GM23338 (cell line): ENCODE measurements around the gene ATXN2.

ENCODE experiments used
- CREB1 ChIP-seq: fragments of 250-450 bp; sonication (Bioruptor Pico); IDR thresholded peaks from 2 replicates; pipeline ENCODE4 v1.5.0; 2020; ENCODE audit warnings: low read depth, mild to moderate bottlenecking, moderate library complexity
- EZH2 ChIP-seq: fragments of 200-600 bp; sonication (generic); IDR thresholded peaks from one replicate; pipeline ENCODE4 v1.8.0; 2017; ENCODE audit warnings: antibody characterized with exemption, mild to moderate bottlenecking, low read depth; ENCODE audit not compliant: unreplicated experiment
- EZH2phosphoT487 ChIP-seq: fragments of 200-600 bp; sonication (generic); IDR thresholded peaks from one replicate; pipeline ENCODE4 v1.8.1; 2018; ENCODE audit warnings: antibody characterized with exemption; ENCODE audit not compliant: unreplicated experiment
- JUNB ChIP-seq: IDR thresholded peaks from one replicate; pipeline ENCODE4 v1.6.1; 2016; ENCODE audit warnings: antibody characterized with exemption; ENCODE audit not compliant: unreplicated experiment
- NANOG ChIP-seq: IDR thresholded peaks from 2 replicates; pipeline ENCODE4 v1.6.1; 2016; ENCODE audit warnings: antibody characterized with exemption, borderline replicate concordance
- POLR2AphosphoS5 ChIP-seq: IDR thresholded peaks from 2 replicates; pipeline ENCODE4 v1.6.1; 2016; ENCODE audit warnings: antibody characterized with exemption, low read depth
- ZNF114 ChIP-seq: fragments of 250-450 bp; sonication (Bioruptor Pico); IDR thresholded peaks from 2 replicates; pipeline ENCODE4 v1.5.0; 2020; ENCODE audit warnings: mild to moderate bottlenecking, moderate library complexity
- ZNF331 ChIP-seq: fragments of 250-450 bp; sonication (Bioruptor Pico); IDR thresholded peaks from 2 replicates; pipeline ENCODE4 v1.5.0; 2020; ENCODE audit warnings: low read depth, mild to moderate bottlenecking, moderate library complexity
- TF ChIP-seq, protein P1 (sequence below), 2 experiments: fragments of 200-600 bp in 1 of 2; sonication (generic) in 1 of 2; conservative IDR thresholded peaks; 2 replicates each; pipeline versions ENCODE4 v1.5.1 to v1.6.1; 2016 to 2017; ENCODE audit warnings: antibody characterized with exemption in 2 of 2, low read depth in 2 of 2, mild to moderate bottlenecking in 2 of 2, moderate library complexity in 1 of 2
- TF ChIP-seq, protein P2 (sequence below): IDR thresholded peaks from one replicate; pipeline ENCODE4 v1.6.1; 2018; ENCODE audit warnings: antibody characterized with exemption; ENCODE audit not compliant: unreplicated experiment
- TF ChIP-seq, protein P3 (sequence below): IDR thresholded peaks from 2 replicates; pipeline ENCODE4 v1.6.1; 2016; ENCODE audit warnings: antibody characterized with exemption

DNA sequence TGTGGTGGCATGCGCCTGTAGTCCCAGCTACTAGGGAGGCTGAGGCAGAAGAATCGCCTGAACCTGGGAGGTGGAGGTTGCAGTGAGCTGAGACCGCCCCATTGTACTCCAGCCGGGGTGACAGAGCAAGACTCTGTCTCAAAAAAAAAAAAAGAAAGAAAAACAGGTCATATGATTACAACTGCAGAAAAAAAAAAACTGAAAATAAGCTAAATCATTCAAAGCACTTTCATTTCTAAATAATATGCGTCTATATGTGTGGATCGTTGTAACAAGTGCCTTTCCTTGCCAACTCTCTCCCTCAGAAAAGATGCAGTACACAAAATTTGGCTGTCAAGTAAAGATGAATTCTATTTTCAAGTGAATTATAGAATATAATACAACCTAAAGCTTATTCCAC, 42.4 kb downstream of the ATXN2 start:
- TF ChIP-seq, protein P1, sequence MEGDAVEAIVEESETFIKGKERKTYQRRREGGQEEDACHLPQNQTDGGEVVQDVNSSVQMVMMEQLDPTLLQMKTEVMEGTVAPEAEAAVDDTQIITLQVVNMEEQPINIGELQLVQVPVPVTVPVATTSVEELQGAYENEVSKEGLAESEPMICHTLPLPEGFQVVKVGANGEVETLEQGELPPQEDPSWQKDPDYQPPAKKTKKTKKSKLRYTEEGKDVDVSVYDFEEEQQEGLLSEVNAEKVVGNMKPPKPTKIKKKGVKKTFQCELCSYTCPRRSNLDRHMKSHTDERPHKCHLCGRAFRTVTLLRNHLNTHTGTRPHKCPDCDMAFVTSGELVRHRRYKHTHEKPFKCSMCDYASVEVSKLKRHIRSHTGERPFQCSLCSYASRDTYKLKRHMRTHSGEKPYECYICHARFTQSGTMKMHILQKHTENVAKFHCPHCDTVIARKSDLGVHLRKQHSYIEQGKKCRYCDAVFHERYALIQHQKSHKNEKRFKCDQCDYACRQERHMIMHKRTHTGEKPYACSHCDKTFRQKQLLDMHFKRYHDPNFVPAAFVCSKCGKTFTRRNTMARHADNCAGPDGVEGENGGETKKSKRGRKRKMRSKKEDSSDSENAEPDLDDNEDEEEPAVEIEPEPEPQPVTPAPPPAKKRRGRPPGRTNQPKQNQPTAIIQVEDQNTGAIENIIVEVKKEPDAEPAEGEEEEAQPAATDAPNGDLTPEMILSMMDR (conservative IDR thresholded peaks at IDR 0.05; ENCODE audit: low read depth in 2 of 2): no peak
- TF ChIP-seq, protein P2, sequence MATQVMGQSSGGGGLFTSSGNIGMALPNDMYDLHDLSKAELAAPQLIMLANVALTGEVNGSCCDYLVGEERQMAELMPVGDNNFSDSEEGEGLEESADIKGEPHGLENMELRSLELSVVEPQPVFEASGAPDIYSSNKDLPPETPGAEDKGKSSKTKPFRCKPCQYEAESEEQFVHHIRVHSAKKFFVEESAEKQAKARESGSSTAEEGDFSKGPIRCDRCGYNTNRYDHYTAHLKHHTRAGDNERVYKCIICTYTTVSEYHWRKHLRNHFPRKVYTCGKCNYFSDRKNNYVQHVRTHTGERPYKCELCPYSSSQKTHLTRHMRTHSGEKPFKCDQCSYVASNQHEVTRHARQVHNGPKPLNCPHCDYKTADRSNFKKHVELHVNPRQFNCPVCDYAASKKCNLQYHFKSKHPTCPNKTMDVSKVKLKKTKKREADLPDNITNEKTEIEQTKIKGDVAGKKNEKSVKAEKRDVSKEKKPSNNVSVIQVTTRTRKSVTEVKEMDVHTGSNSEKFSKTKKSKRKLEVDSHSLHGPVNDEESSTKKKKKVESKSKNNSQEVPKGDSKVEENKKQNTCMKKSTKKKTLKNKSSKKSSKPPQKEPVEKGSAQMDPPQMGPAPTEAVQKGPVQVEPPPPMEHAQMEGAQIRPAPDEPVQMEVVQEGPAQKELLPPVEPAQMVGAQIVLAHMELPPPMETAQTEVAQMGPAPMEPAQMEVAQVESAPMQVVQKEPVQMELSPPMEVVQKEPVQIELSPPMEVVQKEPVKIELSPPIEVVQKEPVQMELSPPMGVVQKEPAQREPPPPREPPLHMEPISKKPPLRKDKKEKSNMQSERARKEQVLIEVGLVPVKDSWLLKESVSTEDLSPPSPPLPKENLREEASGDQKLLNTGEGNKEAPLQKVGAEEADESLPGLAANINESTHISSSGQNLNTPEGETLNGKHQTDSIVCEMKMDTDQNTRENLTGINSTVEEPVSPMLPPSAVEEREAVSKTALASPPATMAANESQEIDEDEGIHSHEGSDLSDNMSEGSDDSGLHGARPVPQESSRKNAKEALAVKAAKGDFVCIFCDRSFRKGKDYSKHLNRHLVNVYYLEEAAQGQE: no peak
- TF ChIP-seq EZH2 (no peak), POLR2AphosphoS5 (no peak), EZH2phosphoT487 (no peak), ZNF331 (CRISPR knock-in tag) (no peak), CREB1 (no peak), JUNB (no peak), ZNF114 (CRISPR knock-in tag) (no peak), NANOG (no peak)
- TF ChIP-seq, protein P3, sequence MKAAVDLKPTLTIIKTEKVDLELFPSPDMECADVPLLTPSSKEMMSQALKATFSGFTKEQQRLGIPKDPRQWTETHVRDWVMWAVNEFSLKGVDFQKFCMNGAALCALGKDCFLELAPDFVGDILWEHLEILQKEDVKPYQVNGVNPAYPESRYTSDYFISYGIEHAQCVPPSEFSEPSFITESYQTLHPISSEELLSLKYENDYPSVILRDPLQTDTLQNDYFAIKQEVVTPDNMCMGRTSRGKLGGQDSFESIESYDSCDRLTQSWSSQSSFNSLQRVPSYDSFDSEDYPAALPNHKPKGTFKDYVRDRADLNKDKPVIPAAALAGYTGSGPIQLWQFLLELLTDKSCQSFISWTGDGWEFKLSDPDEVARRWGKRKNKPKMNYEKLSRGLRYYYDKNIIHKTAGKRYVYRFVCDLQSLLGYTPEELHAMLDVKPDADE: no peak
